Measurements from ENCODE around the gene SLAMF9.

The SLAMF9 gene

DNA sequence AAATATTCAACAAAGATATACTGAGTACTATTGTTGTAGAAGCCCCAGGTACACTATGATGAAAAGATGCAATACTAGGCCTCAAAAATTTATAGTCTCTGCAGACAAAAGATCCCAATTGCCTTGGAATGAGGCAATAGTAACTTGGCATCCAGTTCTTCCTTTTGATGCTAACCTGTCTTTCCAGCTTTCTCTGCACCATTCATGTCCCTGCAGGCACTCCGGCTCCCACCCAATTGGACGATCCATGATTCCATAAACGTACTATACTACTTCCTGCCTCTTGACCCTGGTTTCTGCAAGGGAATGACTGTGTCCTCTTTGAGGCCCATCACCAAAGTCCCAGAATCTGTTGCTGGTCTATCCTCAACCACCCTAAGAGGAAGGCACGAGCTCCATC lies 20.7 kb downstream of the SLAMF9 start:
- Histone ChIP-seq H3K9ac (ENCODE audit: low read length in 2 of 2) (no peak overlapping the region), H3K9me3 (ENCODE audit: control insufficient read depth in 2 of 2, low read length in 2 of 2) (no peaks in the 10 kb centered on the region), H3K27ac (ENCODE audit: low read length) (no peak overlapping the region), H3K4me3 (ENCODE audit: low read length in 2 of 2) (no peak overlapping the region), H3K36me3 (ENCODE audit: control insufficient read depth in 2 of 2, insufficient read depth in 2 of 2, low read length in 2 of 2) (no peaks in the 10 kb centered on the region), H3K4me1 (ENCODE audit: control insufficient read depth, insufficient read depth, low read length) (peaks cover 8% of the 10 kb centered on the region), H3K27me3 (ENCODE audit: control insufficient read depth in 1 of 2, insufficient read depth in 2 of 2, low read length in 2 of 2) (peaks cover 3 to 6% of the 10 kb centered on the region in 2 donors)

DNA sequence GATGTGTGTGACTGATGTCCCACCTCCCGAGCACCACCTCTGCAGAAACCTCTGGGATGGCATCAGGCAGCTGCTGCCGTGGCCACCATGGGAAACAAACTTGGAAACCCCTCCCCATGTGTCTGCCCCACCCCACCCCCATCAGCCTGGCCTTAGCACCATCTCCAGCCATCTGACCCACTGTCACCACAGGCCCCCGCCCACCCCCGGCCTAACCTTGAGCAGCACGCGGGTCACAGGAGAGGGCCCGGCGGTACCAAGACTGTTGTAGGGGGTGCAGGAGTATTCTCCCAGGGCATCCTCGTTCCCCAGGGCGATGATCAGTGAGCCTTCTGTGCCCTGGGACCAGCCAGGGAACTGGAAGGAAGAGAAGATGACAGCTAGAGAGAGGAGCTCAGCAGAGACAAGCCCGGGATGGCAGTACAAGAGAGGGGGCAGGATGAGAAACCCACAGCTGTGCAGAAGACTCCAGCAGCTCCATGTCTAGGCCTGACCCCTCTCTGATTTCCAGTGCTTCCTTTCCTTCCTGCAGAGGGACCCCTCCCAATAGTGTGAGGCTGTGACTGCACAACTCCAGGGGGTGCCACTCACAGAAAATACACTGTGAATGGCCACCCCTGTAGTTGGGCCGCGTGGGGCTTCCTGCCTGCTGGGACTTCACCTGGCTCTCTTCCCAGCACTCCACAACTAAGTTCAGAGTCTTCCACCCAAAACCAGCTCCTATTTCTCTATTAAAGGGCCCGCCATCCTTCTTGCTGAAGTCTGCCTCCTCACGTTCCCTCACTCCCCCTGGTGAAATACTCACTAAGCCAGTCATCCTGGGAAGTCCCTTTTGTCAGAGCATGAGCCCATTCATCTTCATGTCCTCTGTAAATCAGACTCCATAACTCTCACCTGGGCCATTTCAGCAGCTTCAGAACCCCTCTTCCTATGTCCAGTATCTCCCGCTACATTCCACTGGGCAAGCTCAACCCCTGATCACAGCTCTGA lies 21.4 kb downstream of the SLAMF9 start:
- Histone ChIP-seq H3K9ac (ENCODE audit: low read length in 2 of 2) (no peak overlapping the region), H3K4me1 (ENCODE audit: control insufficient read depth, insufficient read depth, low read length) (peaks cover 6% of the 10 kb centered on the region)

DNA sequence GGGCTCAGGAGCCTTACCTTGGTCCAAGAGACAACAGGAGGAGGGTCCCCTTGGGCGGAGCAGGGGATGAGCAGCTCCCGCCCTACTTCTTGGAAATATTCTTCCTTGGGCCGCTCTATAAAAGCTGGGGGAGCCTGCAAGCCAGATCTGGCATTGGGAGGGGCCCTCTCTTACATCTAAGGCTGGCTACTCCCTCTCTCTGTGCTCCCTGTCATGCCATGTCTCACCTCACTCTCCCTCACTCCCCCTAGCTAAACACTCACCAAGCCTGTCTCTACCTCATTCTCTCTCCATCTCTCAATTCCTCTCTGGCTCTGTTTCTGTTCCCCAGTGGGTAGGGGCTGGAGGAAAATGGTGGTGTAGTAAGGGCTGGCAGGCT lies 22.3 kb downstream of the SLAMF9 start:
- H3K4me1 ChIP-seq (ENCODE audit: control insufficient read depth, insufficient read depth, low read length), result peaks cover 6% of the 10 kb centered on the region
- no peak overlapping the region for H3K27ac ChIP-seq (ENCODE audit: low read length)
- H3K27me3 ChIP-seq (ENCODE audit: control insufficient read depth in 1 of 2, insufficient read depth in 2 of 2, low read length in 2 of 2), result no peaks in the 10 kb centered on the region
- no peak overlapping the region for H3K9ac ChIP-seq (ENCODE audit: low read length in 2 of 2)
- no peak overlapping the region for H3K4me3 ChIP-seq (ENCODE audit: low read length in 2 of 2)
- no peaks in the 10 kb centered on the region for H3K9me3 ChIP-seq (ENCODE audit: control insufficient read depth in 2 of 2, low read length in 2 of 2)
- H3K36me3 ChIP-seq (ENCODE audit: control insufficient read depth in 2 of 2, insufficient read depth in 2 of 2, low read length in 2 of 2), result no peaks in the 10 kb centered on the region

More for the DNA sequence above, 21.4 kb downstream of the SLAMF9 start:
- Histone ChIP-seq H3K27ac (ENCODE audit: low read length) (no peak overlapping the region), H3K36me3 (ENCODE audit: control insufficient read depth in 2 of 2, insufficient read depth in 2 of 2, low read length in 2 of 2) (no peaks in the 10 kb centered on the region), H3K27me3 (ENCODE audit: control insufficient read depth in 1 of 2, insufficient read depth in 2 of 2, low read length in 2 of 2) (peaks cover 2 to 5% of the 10 kb centered on the region in 2 donors), H3K9me3 (ENCODE audit: control insufficient read depth in 2 of 2, low read length in 2 of 2) (no peaks in the 10 kb centered on the region), H3K4me3 (ENCODE audit: low read length in 2 of 2) (no peak overlapping the region)

DNA sequence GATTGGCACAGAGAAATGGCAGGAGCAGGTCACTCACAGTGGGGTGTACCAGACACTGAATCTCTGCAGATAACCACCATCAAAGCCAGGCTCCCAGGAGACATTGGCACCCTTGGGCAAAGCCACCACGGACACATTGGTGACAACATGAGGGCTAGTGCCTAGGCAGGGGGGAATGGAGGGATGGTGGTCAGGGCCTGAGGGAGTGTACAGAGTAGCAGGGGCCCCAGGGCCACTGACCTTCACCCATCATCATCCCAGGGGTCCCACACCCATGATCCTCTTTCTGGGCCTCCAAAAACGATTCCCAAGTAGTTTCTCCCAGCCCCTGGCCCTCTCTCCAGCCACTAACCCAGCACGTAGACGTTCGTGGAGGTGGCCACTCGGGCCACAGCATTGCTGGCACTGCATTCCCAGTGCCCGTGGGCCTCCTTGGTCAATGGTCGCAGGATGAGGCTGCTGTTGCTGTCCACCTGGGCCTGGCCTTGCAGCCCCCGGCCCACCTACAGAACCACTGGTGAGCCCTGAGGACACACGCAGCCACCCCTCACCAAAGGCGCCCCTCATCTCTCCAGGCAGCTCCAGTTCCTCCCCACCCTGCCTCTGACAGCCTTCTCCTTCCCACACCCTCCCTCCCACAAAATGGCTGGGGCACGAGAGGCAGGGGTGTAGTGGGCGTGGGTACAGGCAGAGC lies 22.8 kb downstream of the SLAMF9 start:
- Histone ChIP-seq H3K4me3 (ENCODE audit: low read length in 2 of 2) (no peak overlapping the region), H3K27ac (ENCODE audit: low read length) (no peak overlapping the region), H3K27me3 (ENCODE audit: control insufficient read depth in 1 of 2, insufficient read depth in 2 of 2, low read length in 2 of 2) (no peaks in the 10 kb centered on the region), H3K36me3 (ENCODE audit: control insufficient read depth in 2 of 2, insufficient read depth in 2 of 2, low read length in 2 of 2) (no peaks in the 10 kb centered on the region), H3K9me3 (ENCODE audit: control insufficient read depth in 2 of 2, low read length in 2 of 2) (no peaks in the 10 kb centered on the region), H3K9ac (ENCODE audit: low read length in 2 of 2) (no peak overlapping the region), H3K4me1 (ENCODE audit: control insufficient read depth, insufficient read depth, low read length) (peaks cover 3% of the 10 kb centered on the region)

DNA sequence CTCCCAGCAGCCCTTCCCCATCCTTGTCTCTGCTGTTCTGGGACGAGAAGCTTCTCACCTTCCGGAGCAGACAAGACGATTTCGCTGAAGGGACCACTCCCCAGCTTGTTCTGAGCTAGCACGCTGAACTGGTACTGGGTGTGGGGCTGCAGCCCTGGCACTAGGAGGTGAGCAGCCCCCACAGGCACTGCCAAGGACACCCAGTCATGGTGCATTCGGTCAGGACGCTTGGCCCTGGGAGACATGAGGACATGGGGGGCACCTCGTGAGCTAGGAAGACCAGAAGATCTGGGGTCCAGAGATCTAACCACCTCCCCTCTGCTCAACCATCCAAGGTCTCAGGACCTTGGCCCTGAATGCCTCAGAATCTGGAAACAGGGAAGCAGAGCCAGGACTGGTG lies 23.4 kb downstream of the SLAMF9 start:
- no peak overlapping the region for H3K4me3 ChIP-seq (ENCODE audit: low read length in 2 of 2)
- no peak overlapping the region for H3K9ac ChIP-seq (ENCODE audit: low read length in 2 of 2)
- H3K9me3 ChIP-seq (ENCODE audit: control insufficient read depth in 2 of 2, low read length in 2 of 2), result no peaks in the 10 kb centered on the region
- H3K27ac ChIP-seq (ENCODE audit: low read length), result no peak overlapping the region
- no peaks in the 10 kb centered on the region for H3K36me3 ChIP-seq (ENCODE audit: control insufficient read depth in 2 of 2, insufficient read depth in 2 of 2, low read length in 2 of 2)
- H3K4me1 ChIP-seq (ENCODE audit: control insufficient read depth, insufficient read depth, low read length), result peaks cover 8% of the 10 kb centered on the region
- no peaks in the 10 kb centered on the region for H3K27me3 ChIP-seq (ENCODE audit: control insufficient read depth in 1 of 2, insufficient read depth in 2 of 2, low read length in 2 of 2)

DNA sequence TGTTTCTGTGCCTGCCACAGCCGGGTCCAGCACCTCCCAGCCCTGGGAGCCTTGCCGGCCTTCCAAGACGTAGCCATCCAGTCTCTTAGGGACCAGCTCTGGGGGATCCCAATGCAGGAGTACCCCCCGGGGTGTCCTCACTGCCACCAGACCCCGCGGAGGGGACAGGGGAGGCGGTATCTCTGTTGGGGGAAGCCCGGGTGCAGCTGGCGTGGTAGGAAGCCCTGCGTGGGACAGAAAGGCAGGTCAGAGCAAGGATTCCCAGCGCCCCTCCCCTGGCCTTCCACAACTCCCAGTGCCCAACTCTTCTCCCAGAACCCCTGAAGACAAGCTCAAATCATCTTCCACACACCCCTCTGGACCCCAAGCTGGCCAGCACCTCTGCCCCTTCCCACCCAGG lies 23.8 kb downstream of the SLAMF9 start:
- Histone ChIP-seq H3K27ac (ENCODE audit: low read length) (no peak overlapping the region), H3K36me3 (ENCODE audit: control insufficient read depth in 2 of 2, insufficient read depth in 2 of 2, low read length in 2 of 2) (no peaks in the 10 kb centered on the region), H3K27me3 (ENCODE audit: control insufficient read depth in 1 of 2, insufficient read depth in 2 of 2, low read length in 2 of 2) (no peaks in the 10 kb centered on the region), H3K9ac (ENCODE audit: low read length in 2 of 2) (no peak overlapping the region), H3K4me1 (ENCODE audit: control insufficient read depth, insufficient read depth, low read length) (peaks cover 10% of the 10 kb centered on the region), H3K9me3 (ENCODE audit: control insufficient read depth in 2 of 2, low read length in 2 of 2) (no peaks in the 10 kb centered on the region), H3K4me3 (ENCODE audit: low read length in 2 of 2) (no peak overlapping the region)

DNA sequence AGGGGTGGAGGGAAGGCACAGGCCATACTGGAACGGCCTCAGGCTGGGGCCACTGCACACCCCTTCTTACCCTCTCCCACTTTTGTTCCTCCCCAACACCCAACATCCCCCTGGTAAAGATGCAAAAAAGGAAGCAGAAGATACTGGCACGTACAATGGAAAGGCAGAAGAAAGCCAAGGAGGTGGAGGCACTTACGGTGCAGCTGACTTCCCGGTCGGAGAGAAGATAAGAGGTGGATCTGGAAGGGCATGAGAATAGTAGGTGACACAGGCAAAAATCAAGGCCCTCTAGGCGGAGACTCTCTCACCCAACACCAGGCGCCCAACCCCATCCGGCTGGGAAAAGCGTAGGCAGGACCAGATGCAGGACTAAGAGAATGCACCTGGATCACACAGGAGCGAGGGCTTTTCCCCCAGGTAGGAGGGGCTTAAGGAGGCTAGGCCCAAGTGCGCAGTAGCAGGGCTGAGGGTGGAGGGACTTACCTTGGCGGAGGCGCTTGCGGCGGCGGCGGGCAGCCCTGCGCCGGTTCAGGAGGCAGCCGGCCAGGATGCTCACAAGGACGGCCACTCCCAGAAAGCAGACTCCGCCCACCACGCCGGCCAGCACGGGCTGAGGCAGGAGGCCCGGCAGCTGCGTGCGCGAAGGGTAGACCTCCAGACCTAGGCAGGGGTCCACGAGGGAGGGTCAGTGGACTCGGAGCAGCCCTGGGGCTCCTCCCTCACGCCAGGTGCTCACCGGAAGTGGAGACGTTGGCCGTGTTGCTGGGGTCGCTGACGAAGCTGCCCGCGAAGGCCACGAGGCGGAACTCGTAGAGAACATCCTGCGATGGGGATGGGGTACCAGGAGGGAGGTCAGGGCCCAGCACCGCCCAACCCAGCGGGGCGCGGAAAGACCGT lies 24.6 kb downstream of the SLAMF9 start:
- H3K9ac ChIP-seq (ENCODE audit: low read length in 2 of 2), result no peak overlapping the region
- no peak overlapping the region for H3K4me3 ChIP-seq (ENCODE audit: low read length in 2 of 2)
- no peaks in the 10 kb centered on the region for H3K27me3 ChIP-seq (ENCODE audit: control insufficient read depth in 1 of 2, insufficient read depth in 2 of 2, low read length in 2 of 2)
- peaks cover 17% of the 10 kb centered on the region for H3K4me1 ChIP-seq (ENCODE audit: control insufficient read depth, insufficient read depth, low read length)
- no peak overlapping the region for H3K27ac ChIP-seq (ENCODE audit: low read length)
- H3K9me3 ChIP-seq (ENCODE audit: control insufficient read depth in 2 of 2, low read length in 2 of 2), result no peaks in the 10 kb centered on the region
- H3K36me3 ChIP-seq (ENCODE audit: control insufficient read depth in 2 of 2, insufficient read depth in 2 of 2, low read length in 2 of 2), result no peaks in the 10 kb centered on the region

DNA sequence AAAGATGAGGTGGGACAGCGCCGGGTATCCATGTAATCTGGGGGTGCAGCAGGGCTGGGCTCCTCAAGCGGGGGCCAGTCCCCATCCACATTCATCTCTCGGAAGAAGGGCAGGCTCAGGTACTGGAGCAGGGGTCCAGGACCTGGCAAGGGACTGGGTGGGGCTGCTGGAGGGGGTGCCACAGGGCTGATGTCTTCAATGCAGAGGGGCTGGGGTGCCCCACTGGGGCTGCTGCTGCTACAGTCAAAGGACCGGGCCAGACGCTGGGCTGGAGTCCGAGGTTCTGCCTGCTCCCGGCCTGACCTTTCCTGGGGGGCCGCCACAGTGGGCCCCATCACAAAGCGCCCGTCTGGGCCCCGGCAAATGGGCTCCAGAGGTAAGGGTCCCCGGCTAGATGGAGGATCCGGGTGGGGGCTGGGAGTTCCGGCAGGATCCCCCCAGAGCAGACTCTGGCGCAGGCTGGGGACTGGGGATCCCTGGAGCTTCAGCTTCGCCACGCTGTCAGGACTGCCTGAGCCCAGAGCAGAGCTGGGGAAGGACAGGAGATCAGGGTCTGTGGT lies 25.5 kb downstream of the SLAMF9 start:
- H3K36me3 ChIP-seq (ENCODE audit: control insufficient read depth in 2 of 2, insufficient read depth in 2 of 2, low read length in 2 of 2), result no peaks in the 10 kb centered on the region
- H3K9ac ChIP-seq (ENCODE audit: low read length in 2 of 2), result no peak overlapping the region
- H3K27ac ChIP-seq (ENCODE audit: low read length), result no peak overlapping the region
- H3K9me3 ChIP-seq (ENCODE audit: control insufficient read depth in 2 of 2, low read length in 2 of 2), result no peaks in the 10 kb centered on the region
- no peaks in the 10 kb centered on the region for H3K27me3 ChIP-seq (ENCODE audit: control insufficient read depth in 1 of 2, insufficient read depth in 2 of 2, low read length in 2 of 2)
- no peak overlapping the region for H3K4me3 ChIP-seq (ENCODE audit: low read length in 2 of 2)
- peaks cover 25% of the 10 kb centered on the region for H3K4me1 ChIP-seq (ENCODE audit: control insufficient read depth, insufficient read depth, low read length)

DNA sequence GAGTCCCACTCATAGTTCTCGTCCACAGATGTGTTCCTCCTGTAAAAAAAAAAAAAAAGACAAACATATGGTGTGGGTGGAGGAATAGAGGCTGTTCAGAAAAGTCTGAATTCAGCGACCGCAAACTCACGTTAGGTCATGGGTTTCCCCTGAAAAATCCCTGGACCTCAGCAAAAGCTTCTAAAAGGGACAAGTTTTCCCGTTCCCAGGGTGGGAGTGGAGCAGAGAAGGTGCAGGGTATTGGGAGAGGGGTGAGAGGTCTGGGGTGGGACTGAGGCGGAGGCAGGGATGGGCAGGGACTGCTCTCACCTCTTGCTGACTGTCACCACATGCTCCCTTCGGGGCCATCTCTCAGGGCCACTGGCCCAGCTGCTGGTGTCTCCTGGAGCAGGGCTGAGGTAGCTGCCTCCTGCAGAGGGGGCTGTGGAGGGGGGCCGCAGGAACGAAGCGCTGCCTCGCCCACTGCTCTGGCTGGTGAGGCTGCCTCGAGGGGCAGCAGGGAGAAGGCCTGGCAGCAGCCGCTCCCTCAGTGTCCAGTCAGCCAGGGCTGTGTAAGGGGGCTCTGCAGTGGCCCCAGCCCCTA lies 26.1 kb downstream of the SLAMF9 start:
- Histone ChIP-seq H3K27me3 (ENCODE audit: control insufficient read depth in 1 of 2, insufficient read depth in 2 of 2, low read length in 2 of 2) (no peaks in the 10 kb centered on the region), H3K27ac (ENCODE audit: low read length) (no peak overlapping the region), H3K9me3 (ENCODE audit: control insufficient read depth in 2 of 2, low read length in 2 of 2) (no peaks in the 10 kb centered on the region), H3K4me1 (ENCODE audit: control insufficient read depth, insufficient read depth, low read length) (peaks cover 31% of the 10 kb centered on the region), H3K4me3 (ENCODE audit: low read length in 2 of 2) (no peak overlapping the region), H3K9ac (ENCODE audit: low read length in 2 of 2) (no peak overlapping the region), H3K36me3 (ENCODE audit: control insufficient read depth in 2 of 2, insufficient read depth in 2 of 2, low read length in 2 of 2) (no peaks in the 10 kb centered on the region)

Measured in stomach smooth muscle (tissue), 2 donors.